ENCODE data around the gene SETD2.
A peak's percentile ranks its signal among the peaks of the same experiment; 100 is the strongest.

The SETD2 gene

DNA sequence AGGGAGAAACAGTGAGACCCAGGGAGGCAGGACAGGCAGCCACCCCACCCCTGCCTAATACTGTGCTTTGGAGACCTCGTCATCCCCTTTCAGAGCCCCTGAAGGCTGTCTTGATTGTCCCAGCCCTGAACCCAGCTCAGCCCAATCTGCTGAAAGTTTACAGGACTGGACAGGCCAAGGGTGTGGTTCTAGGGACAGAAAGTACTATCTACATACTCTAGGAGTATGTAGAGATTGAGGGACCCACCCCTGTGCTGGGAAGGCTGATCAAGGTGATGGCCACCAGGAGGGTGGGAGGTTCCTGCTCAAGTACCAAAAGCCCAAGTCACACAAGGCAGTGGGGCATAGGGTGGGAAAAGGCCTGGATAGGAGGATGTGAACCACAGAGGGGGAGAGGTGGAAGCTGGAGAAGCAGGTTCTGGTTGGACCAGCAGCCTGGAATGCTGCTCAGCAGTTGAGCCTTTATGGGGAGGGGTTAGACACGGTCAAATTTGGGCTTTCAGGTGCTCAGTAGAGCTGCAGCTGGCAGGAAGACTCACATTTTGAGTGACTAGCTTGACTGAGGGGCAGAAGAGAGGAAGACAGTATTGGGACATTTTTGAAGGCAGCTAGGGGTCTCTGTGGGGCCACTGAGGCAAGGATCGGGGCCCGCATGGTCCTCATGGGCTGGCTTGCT lies 177.7 kb downstream of the SETD2 start:
- H3K27ac ChIP-seq (replicated peaks) = peak overlapping the region; percentile 88
- TF ChIP-seq CTCF (IDR thresholded peaks at IDR 0.05; ENCODE audit: insufficient read depth, low read length) = no peak
- TF ChIP-seq, protein P1, sequence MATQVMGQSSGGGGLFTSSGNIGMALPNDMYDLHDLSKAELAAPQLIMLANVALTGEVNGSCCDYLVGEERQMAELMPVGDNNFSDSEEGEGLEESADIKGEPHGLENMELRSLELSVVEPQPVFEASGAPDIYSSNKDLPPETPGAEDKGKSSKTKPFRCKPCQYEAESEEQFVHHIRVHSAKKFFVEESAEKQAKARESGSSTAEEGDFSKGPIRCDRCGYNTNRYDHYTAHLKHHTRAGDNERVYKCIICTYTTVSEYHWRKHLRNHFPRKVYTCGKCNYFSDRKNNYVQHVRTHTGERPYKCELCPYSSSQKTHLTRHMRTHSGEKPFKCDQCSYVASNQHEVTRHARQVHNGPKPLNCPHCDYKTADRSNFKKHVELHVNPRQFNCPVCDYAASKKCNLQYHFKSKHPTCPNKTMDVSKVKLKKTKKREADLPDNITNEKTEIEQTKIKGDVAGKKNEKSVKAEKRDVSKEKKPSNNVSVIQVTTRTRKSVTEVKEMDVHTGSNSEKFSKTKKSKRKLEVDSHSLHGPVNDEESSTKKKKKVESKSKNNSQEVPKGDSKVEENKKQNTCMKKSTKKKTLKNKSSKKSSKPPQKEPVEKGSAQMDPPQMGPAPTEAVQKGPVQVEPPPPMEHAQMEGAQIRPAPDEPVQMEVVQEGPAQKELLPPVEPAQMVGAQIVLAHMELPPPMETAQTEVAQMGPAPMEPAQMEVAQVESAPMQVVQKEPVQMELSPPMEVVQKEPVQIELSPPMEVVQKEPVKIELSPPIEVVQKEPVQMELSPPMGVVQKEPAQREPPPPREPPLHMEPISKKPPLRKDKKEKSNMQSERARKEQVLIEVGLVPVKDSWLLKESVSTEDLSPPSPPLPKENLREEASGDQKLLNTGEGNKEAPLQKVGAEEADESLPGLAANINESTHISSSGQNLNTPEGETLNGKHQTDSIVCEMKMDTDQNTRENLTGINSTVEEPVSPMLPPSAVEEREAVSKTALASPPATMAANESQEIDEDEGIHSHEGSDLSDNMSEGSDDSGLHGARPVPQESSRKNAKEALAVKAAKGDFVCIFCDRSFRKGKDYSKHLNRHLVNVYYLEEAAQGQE (IDR thresholded peaks at IDR 0.05; ENCODE audit: insufficient replicate concordance, low read depth) = no peak
- no peak for TF ChIP-seq GABPA (IDR thresholded peaks at IDR 0.05; ENCODE audit: low read depth)
- TF ChIP-seq SPI1 (IDR thresholded peaks at IDR 0.05; ENCODE audit: borderline replicate concordance, low read depth) = no peak
- no peak for TF ChIP-seq POLR2AphosphoS5 (IDR thresholded peaks at IDR 0.05; ENCODE audit: low read depth)
- H3K27me3 ChIP-seq (ENCODE audit: insufficient read depth, poor library complexity, severe bottlenecking) = no peaks in the 10 kb centered on the region
- no peak for DNase-seq (ENCODE audit: low read depth in 1 of 2, low spot score in 1 of 2)
- no peak overlapping the region for H3K4me3 ChIP-seq (replicated peaks; ENCODE audit: insufficient read depth, low read length)

- TF ChIP-seq CTCF (IDR thresholded peaks at IDR 0.05; ENCODE audit: insufficient read depth, low read length) = no peak
- TF ChIP-seq GABPA (IDR thresholded peaks at IDR 0.05; ENCODE audit: low read depth) = no peak
- no peak for TF ChIP-seq SPI1 (IDR thresholded peaks at IDR 0.05; ENCODE audit: borderline replicate concordance, low read depth)
- no peak for DNase-seq (ENCODE audit: low read depth in 1 of 2, low spot score in 1 of 2)
- Histone ChIP-seq H3K4me3 (replicated peaks; ENCODE audit: insufficient read depth, low read length) (no peak overlapping the region), H3K27ac (replicated peaks) (peak overlapping the region; percentile 88), H3K27me3 (ENCODE audit: insufficient read depth, poor library complexity, severe bottlenecking) (no peaks in the 10 kb centered on the region)
These were observed 178.3 kb downstream of the SETD2 start for GRCh38 chr3:46985588-46985987.

DNA sequence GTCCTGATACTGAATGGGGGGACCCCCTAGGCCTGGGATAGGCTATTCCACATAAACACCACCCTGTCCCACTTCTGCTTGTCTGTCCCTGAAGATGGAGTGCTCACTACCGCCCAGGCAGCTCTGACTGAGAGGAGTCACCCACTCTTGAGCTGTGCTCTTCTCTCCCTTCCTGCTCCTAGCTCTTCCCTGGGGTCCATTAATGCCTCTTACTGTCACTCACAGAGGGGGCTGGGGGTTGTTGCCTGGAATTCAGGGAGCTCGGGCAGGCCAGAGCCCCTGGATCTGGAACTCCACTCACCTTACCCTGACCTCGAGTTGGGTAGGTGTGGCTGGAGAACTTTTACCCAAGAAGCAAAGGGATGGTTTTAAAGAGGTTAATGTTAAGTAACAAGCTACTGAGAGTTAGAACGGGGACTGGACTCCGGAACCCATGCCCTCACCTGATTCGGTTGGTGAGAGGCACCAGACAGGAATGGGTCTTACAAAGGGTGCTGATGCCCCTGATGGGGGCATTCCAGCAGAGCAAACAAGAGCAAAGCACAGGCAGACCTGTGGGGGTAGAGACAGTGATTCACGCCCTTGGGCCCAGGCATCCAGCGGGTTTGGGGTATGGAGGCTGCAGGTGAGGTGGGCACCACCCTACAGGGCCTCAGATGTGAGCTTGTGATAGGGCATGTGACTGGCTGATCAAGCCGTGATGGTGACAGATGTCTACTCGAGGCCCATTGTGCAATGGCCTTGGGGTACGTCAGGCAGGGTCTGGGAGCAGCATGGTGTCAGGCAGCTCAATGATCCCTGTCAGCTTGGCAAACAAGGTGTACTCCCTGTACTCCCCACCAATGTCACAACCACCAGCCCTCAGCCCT lies 179.1 kb downstream of the SETD2 start:
- H3K27ac ChIP-seq (replicated peaks) = no peak overlapping the region

More for the DNA sequence above, 179.1 kb downstream of the SETD2 start:
- H3K27me3 ChIP-seq (ENCODE audit: insufficient read depth, poor library complexity, severe bottlenecking) = no peaks in the 10 kb centered on the region
- TF ChIP-seq CTCF (IDR thresholded peaks at IDR 0.05; ENCODE audit: insufficient read depth, low read length) (no peak), SPI1 (IDR thresholded peaks at IDR 0.05; ENCODE audit: borderline replicate concordance, low read depth) (no peak), GABPA (IDR thresholded peaks at IDR 0.05; ENCODE audit: low read depth) (no peak), POLR2AphosphoS5 (IDR thresholded peaks at IDR 0.05; ENCODE audit: low read depth) (no peak)
- TF ChIP-seq, protein P1 (IDR thresholded peaks at IDR 0.05; ENCODE audit: insufficient replicate concordance, low read depth) = no peak
- DNase-seq (ENCODE audit: low read depth in 1 of 2, low spot score in 1 of 2) = no peak
- no peak overlapping the region for H3K4me3 ChIP-seq (replicated peaks; ENCODE audit: insufficient read depth, low read length)

Data from HL-60 (cell line).